Measurements from ENCODE around the gene CALD1.

- TF ChIP-seq POLR2A (IDR thresholded peaks at IDR 0.05; ENCODE audit: low read length), result no peak
- TF ChIP-seq GATA1 (IDR thresholded peaks at IDR 0.05; ENCODE audit: low read depth, low read length), result no peak
Observed at GRCh38 chr7:134788191-134788590, 8.8 kb downstream of the CALD1 start.
